ENCODE results near the gene NR2E3.

The NR2E3 gene

DNA sequence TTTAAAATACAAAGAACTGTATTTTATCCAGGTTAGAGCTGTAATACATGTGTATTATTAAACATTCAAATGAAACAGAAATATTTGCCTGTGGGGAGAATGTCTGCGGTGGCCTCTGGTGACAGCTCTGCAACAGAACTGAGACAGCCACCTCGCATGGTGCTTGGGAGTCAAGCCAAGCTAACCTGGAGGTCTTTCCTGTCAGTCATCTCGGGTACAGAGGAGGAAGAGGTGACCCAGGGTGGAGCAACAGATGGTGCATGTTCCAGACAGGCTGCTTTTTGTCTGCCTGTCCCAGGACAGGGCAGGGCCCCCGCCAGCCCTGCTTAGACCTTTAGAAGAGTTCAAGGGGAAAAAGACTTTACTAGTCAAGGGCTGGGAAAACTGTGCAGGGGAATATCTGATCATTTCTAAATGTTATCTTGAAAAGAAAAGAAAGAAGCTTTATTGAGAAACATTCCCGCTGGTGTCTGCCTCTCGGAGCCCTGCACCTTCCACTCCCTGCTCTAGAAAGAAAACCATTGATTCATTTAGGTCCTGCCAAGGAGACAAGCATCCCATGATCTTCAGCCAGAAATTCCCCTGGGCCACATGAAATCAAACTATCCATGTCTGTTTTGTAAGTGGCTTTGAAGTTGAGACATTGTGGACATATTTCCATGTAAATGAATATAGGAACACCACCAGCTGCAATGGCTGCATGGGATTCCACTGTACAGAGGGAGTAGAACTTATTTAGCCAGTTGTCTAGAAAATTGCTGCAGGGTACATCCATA, 5.5 kb upstream of the NR2E3 start:
- Histone ChIP-seq H3K9me3 (ENCODE audit: control insufficient read depth in 5 of 5, low read length in 5 of 5) (no peaks in the 10 kb centered on the region), H3K4me1 (ENCODE audit: control insufficient read depth in 5 of 5, insufficient read depth in 5 of 5, low read length in 5 of 5) (no peaks in the 10 kb centered on the region), H3K27ac (ENCODE audit: low read depth, low read length) (no peak overlapping the region), H3K36me3 (ENCODE audit: control insufficient read depth in 5 of 5, insufficient read depth in 5 of 5, low read length in 5 of 5) (no peaks in the 10 kb centered on the region), H3K9ac (ENCODE audit: low read length in 5 of 5) (no peak overlapping the region), H3K27me3 (ENCODE audit: control insufficient read depth in 5 of 5, insufficient read depth in 4 of 5, low read length in 5 of 5) (peaks cover 11 to 26% (median 18%) of the 10 kb centered on the region in 5 donors), H3K4me3 (ENCODE audit: low read depth in 1 of 5, low read length in 5 of 5) (no peak overlapping the region)

DNA sequence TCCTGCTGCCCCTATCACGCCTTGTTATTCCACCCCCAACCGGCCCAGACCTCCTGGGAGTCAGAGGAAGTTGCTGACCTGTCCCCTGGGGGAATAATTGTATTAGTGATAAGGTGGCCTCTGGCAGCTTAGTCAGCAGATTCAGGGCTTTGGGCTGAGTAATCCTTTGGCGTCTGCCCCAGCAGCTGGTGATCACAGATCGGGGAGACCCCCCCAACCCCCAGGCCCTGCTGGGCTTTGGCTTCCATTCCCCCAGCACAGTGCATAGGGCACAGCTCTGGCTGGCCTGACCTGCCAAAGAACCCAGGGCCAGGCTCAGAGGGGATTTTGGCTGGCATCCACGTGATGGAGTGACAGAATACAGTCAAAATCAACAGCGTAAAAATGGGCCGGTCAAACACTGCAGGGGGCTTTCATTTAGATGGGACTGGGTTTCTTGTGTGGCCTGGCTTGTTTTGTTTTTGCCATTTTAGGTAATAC, 3.9 kb upstream of the NR2E3 start:
- Histone ChIP-seq H3K9me3 (ENCODE audit: control insufficient read depth in 5 of 5, low read length in 5 of 5) (no peaks in the 10 kb centered on the region), H3K27ac (ENCODE audit: low read depth, low read length) (no peak overlapping the region), H3K9ac (ENCODE audit: low read length in 5 of 5) (no peak overlapping the region), H3K4me3 (ENCODE audit: low read depth in 1 of 5, low read length in 5 of 5) (no peak overlapping the region), H3K27me3 (ENCODE audit: control insufficient read depth in 5 of 5, insufficient read depth in 4 of 5, low read length in 5 of 5) (peaks cover 16 to 28% (median 18%) of the 10 kb centered on the region in 5 donors), H3K36me3 (ENCODE audit: control insufficient read depth in 5 of 5, insufficient read depth in 5 of 5, low read length in 5 of 5) (no peaks in the 10 kb centered on the region), H3K4me1 (ENCODE audit: control insufficient read depth in 5 of 5, insufficient read depth in 5 of 5, low read length in 5 of 5) (no peaks in the 10 kb centered on the region)

DNA sequence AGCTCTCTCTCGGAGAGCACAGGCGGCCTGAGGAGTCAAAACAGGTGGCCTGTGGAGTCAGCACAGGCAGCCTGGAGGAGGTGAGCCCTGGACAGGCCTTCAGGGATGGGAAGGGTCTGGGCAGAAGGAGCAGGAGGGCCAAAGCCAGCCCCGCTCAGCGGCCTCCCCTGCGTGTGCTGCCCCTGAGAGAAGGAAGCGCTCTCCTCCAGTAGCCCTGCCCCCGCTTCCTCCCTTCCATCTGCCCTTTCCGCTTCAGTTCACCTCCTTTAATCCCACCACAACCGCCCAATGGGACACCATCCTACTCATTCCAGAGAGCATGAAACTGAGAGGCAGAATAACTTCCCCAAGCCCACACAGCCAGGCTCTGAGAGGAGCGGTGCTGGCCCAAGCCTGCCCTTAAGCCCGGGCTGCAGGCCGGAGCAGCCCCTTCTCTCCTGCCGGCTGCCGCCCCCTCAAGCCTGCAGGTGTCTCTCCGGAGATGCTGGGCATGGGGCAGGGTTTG, 3.2 kb upstream of the NR2E3 start:
- Histone ChIP-seq H3K27ac (ENCODE audit: low read depth, low read length) (no peak overlapping the region), H3K4me3 (ENCODE audit: low read depth in 1 of 5, low read length in 5 of 5) (no peak overlapping the region), H3K27me3 (ENCODE audit: control insufficient read depth in 5 of 5, insufficient read depth in 4 of 5, low read length in 5 of 5) (peaks cover 16 to 28% (median 18%) of the 10 kb centered on the region in 5 donors), H3K9ac (ENCODE audit: low read length in 5 of 5) (no peak overlapping the region), H3K36me3 (ENCODE audit: control insufficient read depth in 5 of 5, insufficient read depth in 5 of 5, low read length in 5 of 5) (no peaks in the 10 kb centered on the region), H3K9me3 (ENCODE audit: control insufficient read depth in 5 of 5, low read length in 5 of 5) (no peaks in the 10 kb centered on the region), H3K4me1 (ENCODE audit: control insufficient read depth in 5 of 5, insufficient read depth in 5 of 5, low read length in 5 of 5) (no peaks in the 10 kb centered on the region)

DNA sequence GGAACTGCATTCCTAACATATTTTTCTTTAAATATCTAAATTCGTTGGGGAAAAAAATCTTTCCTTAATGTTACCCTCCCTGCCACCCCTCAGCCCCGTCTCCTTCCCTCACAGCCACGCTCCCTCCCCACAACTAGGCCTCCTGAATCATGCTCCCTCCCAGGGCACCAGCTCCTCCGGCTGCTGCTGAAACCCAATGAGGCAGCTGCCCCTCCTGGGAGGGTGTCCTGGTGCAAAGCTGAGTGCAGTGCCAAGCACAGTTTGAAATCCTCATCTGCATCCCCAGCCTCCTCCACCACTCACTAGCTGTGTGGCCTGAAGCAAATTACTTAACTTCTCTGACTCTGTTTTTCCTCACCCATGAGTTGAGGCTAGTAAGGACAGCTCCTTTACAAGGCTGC, 2.7 kb upstream of the NR2E3 start:
- Histone ChIP-seq H3K27me3 (ENCODE audit: control insufficient read depth in 5 of 5, insufficient read depth in 4 of 5, low read length in 5 of 5) (peaks cover 14 to 24% (median 18%) of the 10 kb centered on the region in 5 donors), H3K4me3 (ENCODE audit: low read depth in 1 of 5, low read length in 5 of 5) (no peak overlapping the region), H3K9ac (ENCODE audit: low read length in 5 of 5) (no peak overlapping the region), H3K9me3 (ENCODE audit: control insufficient read depth in 5 of 5, low read length in 5 of 5) (no peaks in the 10 kb centered on the region), H3K27ac (ENCODE audit: low read depth, low read length) (no peak overlapping the region), H3K36me3 (ENCODE audit: control insufficient read depth in 5 of 5, insufficient read depth in 5 of 5, low read length in 5 of 5) (no peaks in the 10 kb centered on the region), H3K4me1 (ENCODE audit: control insufficient read depth in 5 of 5, insufficient read depth in 5 of 5, low read length in 5 of 5) (no peaks in the 10 kb centered on the region)

DNA sequence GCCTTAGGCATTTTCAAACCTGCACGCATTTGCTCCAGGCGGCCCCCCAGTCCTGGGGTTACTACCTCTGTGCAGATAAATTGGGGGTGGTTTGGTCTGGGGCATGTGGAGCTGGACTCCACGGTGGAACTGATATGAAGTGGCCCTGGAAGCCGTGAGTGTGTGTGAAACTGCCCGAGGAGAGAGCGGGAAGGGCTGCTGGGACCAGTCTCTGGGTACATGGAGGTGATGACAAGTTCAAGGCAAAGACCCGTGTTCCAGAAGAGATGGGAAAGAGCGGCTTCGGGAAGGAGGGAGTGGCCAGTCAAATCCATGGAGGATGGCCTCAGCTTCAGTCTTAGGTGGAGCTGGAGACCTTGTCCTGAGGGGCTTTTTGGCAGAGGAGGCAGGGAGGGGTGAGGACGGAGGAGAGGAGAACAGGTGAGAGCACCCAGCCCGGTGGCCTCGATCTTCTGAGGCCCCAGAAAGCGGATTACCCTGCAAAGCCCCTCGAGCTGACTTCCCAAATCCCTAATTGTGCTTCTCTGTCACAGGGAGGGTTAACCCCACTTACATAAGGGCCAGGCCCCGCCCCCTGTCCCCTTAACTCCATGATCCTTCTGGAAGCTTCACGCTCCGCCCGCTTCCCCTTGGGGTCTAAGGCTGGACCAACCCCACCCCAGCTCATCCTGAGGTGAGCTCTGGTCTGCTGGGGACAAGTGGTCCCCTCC, 1.9 kb upstream of the NR2E3 start:
- no peaks in the 10 kb centered on the region for H3K36me3 ChIP-seq (ENCODE audit: control insufficient read depth in 5 of 5, insufficient read depth in 5 of 5, low read length in 5 of 5)
- no peak overlapping the region for H3K4me3 ChIP-seq (ENCODE audit: low read depth in 1 of 5, low read length in 5 of 5)
- no peaks in the 10 kb centered on the region for H3K4me1 ChIP-seq (ENCODE audit: control insufficient read depth in 5 of 5, insufficient read depth in 5 of 5, low read length in 5 of 5)
- peaks cover 13 to 24% (median 18%) of the 10 kb centered on the region in 5 donors for H3K27me3 ChIP-seq (ENCODE audit: control insufficient read depth in 5 of 5, insufficient read depth in 4 of 5, low read length in 5 of 5)
- H3K9me3 ChIP-seq (ENCODE audit: control insufficient read depth in 5 of 5, low read length in 5 of 5), result no peaks in the 10 kb centered on the region
- H3K27ac ChIP-seq (ENCODE audit: low read depth, low read length), result no peak overlapping the region
- H3K9ac ChIP-seq (ENCODE audit: low read length in 5 of 5), result no peak overlapping the region

DNA sequence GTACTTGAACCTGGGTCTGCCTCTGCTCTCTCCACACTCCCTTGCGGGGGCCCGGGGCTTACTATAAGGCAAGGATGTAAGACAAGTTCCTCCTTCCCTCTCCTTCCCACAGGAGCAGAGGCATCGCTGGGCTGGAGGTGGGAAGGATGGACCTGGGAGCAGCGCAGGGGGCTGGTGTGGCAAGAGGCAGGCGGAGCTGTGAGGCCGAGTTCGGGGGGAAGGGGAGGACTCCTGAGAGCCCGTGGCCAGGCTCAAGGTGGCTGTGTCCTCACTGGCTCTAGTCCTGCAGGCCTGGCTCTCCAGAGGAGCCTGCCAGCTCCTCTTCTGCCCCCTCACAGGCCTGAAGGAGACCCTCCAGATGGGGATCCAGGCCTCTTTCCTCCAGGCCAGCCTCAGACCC, 1.0 kb upstream of the NR2E3 start:
- Histone ChIP-seq H3K27ac (ENCODE audit: low read depth, low read length) (no peak overlapping the region), H3K9me3 (ENCODE audit: control insufficient read depth in 5 of 5, low read length in 5 of 5) (no peaks in the 10 kb centered on the region), H3K36me3 (ENCODE audit: control insufficient read depth in 5 of 5, insufficient read depth in 5 of 5, low read length in 5 of 5) (no peaks in the 10 kb centered on the region), H3K9ac (ENCODE audit: low read length in 5 of 5) (no peak overlapping the region), H3K27me3 (ENCODE audit: control insufficient read depth in 5 of 5, insufficient read depth in 4 of 5, low read length in 5 of 5) (peaks cover 13 to 24% (median 18%) of the 10 kb centered on the region in 5 donors), H3K4me1 (ENCODE audit: control insufficient read depth in 5 of 5, insufficient read depth in 5 of 5, low read length in 5 of 5) (no peaks in the 10 kb centered on the region), H3K4me3 (ENCODE audit: low read depth in 1 of 5, low read length in 5 of 5) (no peak overlapping the region)

DNA sequence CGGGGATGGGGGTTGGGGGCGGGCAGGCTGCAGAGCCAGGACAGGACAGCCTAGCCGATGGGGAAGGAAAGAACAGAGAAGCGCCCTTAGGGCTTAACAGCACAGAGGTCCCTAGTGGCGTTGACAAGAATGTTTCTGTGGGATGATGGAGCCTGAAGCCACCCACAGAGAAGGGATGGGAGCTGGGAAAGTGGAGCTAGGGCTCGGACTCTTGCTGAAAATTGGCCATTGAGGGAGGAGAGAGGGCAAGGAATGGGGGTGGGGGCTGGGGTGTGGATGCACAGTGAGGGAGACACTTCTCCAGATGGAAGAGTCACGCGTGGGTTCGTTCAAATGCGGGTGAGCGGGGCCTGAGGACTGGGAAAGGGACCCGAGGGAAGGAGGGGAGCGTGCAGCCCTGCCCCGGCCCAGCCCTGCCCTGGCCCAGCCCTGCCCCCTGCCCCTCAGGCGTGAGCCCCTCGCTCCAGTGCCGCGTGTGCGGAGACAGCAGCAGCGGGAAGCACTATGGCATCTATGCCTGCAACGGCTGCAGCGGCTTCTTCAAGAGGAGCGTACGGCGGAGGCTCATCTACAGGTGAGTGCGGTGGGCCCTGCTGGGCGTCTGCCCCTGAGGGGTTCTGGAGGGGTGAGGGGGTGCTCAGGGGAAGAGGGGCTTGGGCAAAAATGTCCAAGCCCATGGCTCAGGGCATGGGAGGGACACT, 832 bp downstream of the NR2E3 start:
- H3K9ac ChIP-seq (ENCODE audit: low read length in 5 of 5), result no peak overlapping the region
- H3K27ac ChIP-seq (ENCODE audit: low read depth, low read length), result no peak overlapping the region
- no peaks in the 10 kb centered on the region for H3K4me1 ChIP-seq (ENCODE audit: control insufficient read depth in 5 of 5, insufficient read depth in 5 of 5, low read length in 5 of 5)
- no peaks in the 10 kb centered on the region for H3K9me3 ChIP-seq (ENCODE audit: control insufficient read depth in 5 of 5, low read length in 5 of 5)
- H3K36me3 ChIP-seq (ENCODE audit: control insufficient read depth in 5 of 5, insufficient read depth in 5 of 5, low read length in 5 of 5), result no peaks in the 10 kb centered on the region
- H3K27me3 ChIP-seq (ENCODE audit: control insufficient read depth in 5 of 5, insufficient read depth in 4 of 5, low read length in 5 of 5), result peaks cover 12 to 24% (median 18%) of the 10 kb centered on the region in 5 donors
- no peak overlapping the region for H3K4me3 ChIP-seq (ENCODE audit: low read depth in 1 of 5, low read length in 5 of 5)

DNA sequence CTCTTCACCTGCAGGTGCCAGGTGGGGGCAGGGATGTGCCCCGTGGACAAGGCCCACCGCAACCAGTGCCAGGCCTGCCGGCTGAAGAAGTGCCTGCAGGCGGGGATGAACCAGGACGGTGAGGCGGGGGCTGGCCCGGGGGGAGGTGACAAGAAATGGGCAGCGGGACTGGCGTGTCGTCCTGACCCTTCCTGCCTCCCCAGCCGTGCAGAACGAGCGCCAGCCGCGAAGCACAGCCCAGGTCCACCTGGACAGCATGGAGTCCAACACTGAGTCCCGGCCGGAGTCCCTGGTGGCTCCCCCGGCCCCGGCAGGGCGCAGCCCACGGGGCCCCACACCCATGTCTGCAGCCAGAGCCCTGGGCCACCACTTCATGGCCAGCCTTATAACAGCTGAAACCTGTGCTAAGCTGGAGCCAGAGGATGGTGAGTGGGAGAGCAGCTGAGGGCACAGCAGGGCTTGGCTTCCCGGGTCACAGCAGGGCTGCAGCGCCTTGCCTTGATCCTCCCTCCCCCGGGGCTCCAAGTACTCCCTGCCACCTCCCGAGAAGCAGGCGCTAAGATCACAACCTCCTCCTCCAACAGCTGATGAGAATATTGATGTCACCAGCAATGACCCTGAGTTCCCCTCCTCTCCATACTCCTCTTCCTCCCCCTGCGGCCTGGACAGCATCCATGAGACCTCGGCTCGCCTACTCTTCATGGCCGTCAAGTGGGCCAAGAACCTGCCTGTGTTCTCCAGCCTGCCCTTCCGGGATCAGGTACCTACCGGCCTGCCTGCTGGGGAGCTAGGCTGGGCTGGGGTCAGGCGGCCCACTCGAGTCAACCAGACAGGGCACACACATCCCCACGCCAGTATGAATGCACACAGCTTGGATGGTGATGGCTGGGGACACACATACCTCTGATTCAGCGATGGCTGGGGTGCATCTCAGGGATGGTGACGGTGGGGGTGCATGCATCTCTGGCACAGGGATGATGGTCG, 1.7 kb downstream of the NR2E3 start:
- Histone ChIP-seq H3K4me3 (ENCODE audit: low read depth in 1 of 5, low read length in 5 of 5) (no peak overlapping the region), H3K9ac (ENCODE audit: low read length in 5 of 5) (no peak overlapping the region), H3K27me3 (ENCODE audit: control insufficient read depth in 5 of 5, insufficient read depth in 4 of 5, low read length in 5 of 5) (peaks cover 9 to 22% (median 17%) of the 10 kb centered on the region in 5 donors), H3K36me3 (ENCODE audit: control insufficient read depth in 5 of 5, insufficient read depth in 5 of 5, low read length in 5 of 5) (no peaks in the 10 kb centered on the region), H3K27ac (ENCODE audit: low read depth, low read length) (no peak overlapping the region), H3K4me1 (ENCODE audit: control insufficient read depth in 5 of 5, insufficient read depth in 5 of 5, low read length in 5 of 5) (no peaks in the 10 kb centered on the region), H3K9me3 (ENCODE audit: control insufficient read depth in 5 of 5, low read length in 5 of 5) (no peaks in the 10 kb centered on the region)

DNA sequence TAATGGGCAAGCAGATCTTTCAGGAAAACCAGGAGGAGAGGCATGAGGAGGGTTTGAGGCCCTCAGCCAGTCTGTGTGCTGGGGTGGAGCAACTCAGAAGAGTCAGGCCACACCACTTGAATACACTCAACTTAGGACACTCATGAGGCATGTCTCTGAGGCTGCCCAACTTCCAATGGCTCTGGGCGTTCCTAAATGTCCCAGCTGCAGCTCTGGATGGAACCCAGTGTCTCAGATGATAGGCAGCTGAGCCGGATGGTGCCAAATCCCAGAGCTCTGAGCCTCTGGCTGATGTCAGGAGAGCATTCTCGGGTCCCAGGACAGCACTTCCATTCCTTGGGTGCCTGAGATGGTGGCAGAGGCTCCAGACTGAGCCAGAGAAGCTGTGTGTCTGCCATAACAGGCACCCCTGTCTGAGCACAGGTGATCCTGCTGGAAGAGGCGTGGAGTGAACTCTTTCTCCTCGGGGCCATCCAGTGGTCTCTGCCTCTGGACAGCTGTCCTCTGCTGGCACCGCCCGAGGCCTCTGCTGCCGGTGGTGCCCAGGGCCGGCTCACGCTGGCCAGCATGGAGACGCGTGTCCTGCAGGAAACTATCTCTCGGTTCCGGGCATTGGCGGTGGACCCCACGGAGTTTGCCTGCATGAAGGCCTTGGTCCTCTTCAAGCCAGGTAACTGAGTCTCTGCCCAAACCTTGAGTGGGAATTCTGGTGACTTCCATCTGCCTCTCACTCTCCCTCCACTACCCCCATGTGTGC, 2.8 kb downstream of the NR2E3 start:
- H3K9me3 ChIP-seq (ENCODE audit: control insufficient read depth in 5 of 5, low read length in 5 of 5), result peaks cover 0 to 2% (median 0%) of the 10 kb centered on the region in 5 donors
- peaks cover 4 to 15% (median 14%) of the 10 kb centered on the region in 5 donors for H3K27me3 ChIP-seq (ENCODE audit: control insufficient read depth in 5 of 5, insufficient read depth in 4 of 5, low read length in 5 of 5)
- H3K36me3 ChIP-seq (ENCODE audit: control insufficient read depth in 5 of 5, insufficient read depth in 5 of 5, low read length in 5 of 5), result no peaks in the 10 kb centered on the region
- H3K27ac ChIP-seq (ENCODE audit: low read depth, low read length), result no peak overlapping the region
- H3K4me1 ChIP-seq (ENCODE audit: control insufficient read depth in 5 of 5, insufficient read depth in 5 of 5, low read length in 5 of 5), result no peaks in the 10 kb centered on the region
- H3K9ac ChIP-seq (ENCODE audit: low read length in 5 of 5), result no peak overlapping the region
- H3K4me3 ChIP-seq (ENCODE audit: low read depth in 1 of 5, low read length in 5 of 5), result no peak overlapping the region

All from subcutaneous abdominal adipose tissue (tissue), 5 donors.